Loucy (cell line): ENCODE measurements around the gene CLNK.

Experiments used
- H2AFZ ChIP-seq: fragments of 200-600 bp; sonication (generic); 2 replicates; pipeline ENCODE4 v1.6.0; 2016; ENCODE audit warnings: antibody characterized with exemption, mild to moderate bottlenecking, low read length, moderate library complexity
- H3F3A ChIP-seq: fragments of 200-600 bp; 2 replicates; pipeline ENCODE4 v1.6.0; 2016; ENCODE audit warnings: antibody characterized with exemption, low read depth, mild to moderate bottlenecking
- H3K27me3 ChIP-seq: fragments of 200-600 bp; sonication (generic); 2 replicates; pipeline ENCODE4 v1.6.1; 2014; ENCODE audit warnings: low read length, mild to moderate bottlenecking; ENCODE audit not compliant: insufficient read depth, poor library complexity, severe bottlenecking
- H3K36me3 ChIP-seq: fragments of 200-600 bp; sonication (generic); 2 replicates; pipeline ENCODE4 v1.6.1; 2016; ENCODE audit warnings: low read length; ENCODE audit not compliant: insufficient read depth
- H3K4me1 ChIP-seq: fragments of 200-600 bp; sonication (generic); 2 replicates; pipeline ENCODE4 v1.5.1; 2014; ENCODE audit warnings: low read length, mild to moderate bottlenecking; ENCODE audit not compliant: insufficient read depth, poor library complexity, severe bottlenecking
- H3K4me2 ChIP-seq: fragments of 200-600 bp; sonication (generic); 2 replicates; pipeline ENCODE4 v1.6.0; 2014; ENCODE audit warnings: antibody characterized with exemption, low read length, low read depth, mild to moderate bottlenecking; ENCODE audit not compliant: poor library complexity, severe bottlenecking
- H3K4me3 ChIP-seq: fragments of 200-600 bp; sonication (generic); 2 replicates; pipeline ENCODE4 v1.5.1; 2014; ENCODE audit warnings: low read length, mild to moderate bottlenecking, mixed read lengths; ENCODE audit not compliant: poor library complexity, severe bottlenecking
- H3K79me2 ChIP-seq: fragments of 200-600 bp; sonication (generic); 2 replicates; pipeline ENCODE4 v1.6.1; 2014; ENCODE audit warnings: low read length; ENCODE audit not compliant: insufficient read depth
- H3K9ac ChIP-seq: fragments of 200-600 bp; sonication (generic); 2 replicates; pipeline ENCODE4 v1.6.0; 2014; ENCODE audit warnings: mild to moderate bottlenecking, low read depth, low read length, moderate library complexity; ENCODE audit not compliant: poor library complexity, severe bottlenecking
- H3K9me2 ChIP-seq: fragments of 200-600 bp; sonication (generic); replicated peaks from 2 replicates; pipeline ENCODE4 v1.6.1; 2016; ENCODE audit warnings: low read depth, low read length, mixed read lengths
- H3K9me3 ChIP-seq: fragments of 200-600 bp; sonication (generic); 2 replicates; pipeline ENCODE4 v1.6.1; 2014; ENCODE audit warnings: mild to moderate bottlenecking, antibody characterized with exemption, low read length, low read depth; ENCODE audit not compliant: insufficient read depth
- H4K20me1 ChIP-seq: fragments of 200-600 bp; sonication (generic); 2 replicates; pipeline ENCODE4 v1.6.0; 2014; ENCODE audit warnings: antibody characterized with exemption, low read length, mild to moderate bottlenecking; ENCODE audit not compliant: insufficient read depth, poor library complexity, severe bottlenecking
- CTCF ChIP-seq: fragments of 200-600 bp; sonication (generic); conservative IDR thresholded peaks from 2 replicates; pipeline ENCODE4 v1.5.1; 2014; ENCODE audit warnings: mild to moderate bottlenecking, antibody characterized with exemption, low read length
- EZH2phosphoT487 ChIP-seq: fragments of 200-600 bp; IDR thresholded peaks from 2 replicates; pipeline ENCODE4 v1.6.1; 2018; ENCODE audit warnings: antibody characterized with exemption, mild to moderate bottlenecking, moderate library complexity, borderline replicate concordance

The CLNK gene

GRCh38 chr4:10454726-10455125 is 229.8 kb downstream of the CLNK start:
- H3K4me1 ChIP-seq = peaks cover 30% of the 10 kb centered on the region
- H3F3A ChIP-seq = no peaks in the 10 kb centered on the region
- H3K36me3 ChIP-seq = peaks cover 6% of the 10 kb centered on the region; the same call in 1 of the 2 replicates
- peak overlapping the region; percentile 86 for H3K4me3 ChIP-seq
- H3K9me2 ChIP-seq = no peaks in the 10 kb centered on the region
- H3K9me3 ChIP-seq = no peaks in the 10 kb centered on the region
- no peak overlapping the region for H2AFZ ChIP-seq
- H3K4me2 ChIP-seq = peak overlapping the region; percentile 96
- H3K79me2 ChIP-seq = peaks cover 29% of the 10 kb centered on the region
- no peak for TF ChIP-seq CTCF
- TF ChIP-seq EZH2phosphoT487 = no peak
- no peak overlapping the region for H3K9ac ChIP-seq
- H3K27me3 ChIP-seq = no peaks in the 10 kb centered on the region
- peaks cover 14% of the 10 kb centered on the region for H4K20me1 ChIP-seq

DNA sequence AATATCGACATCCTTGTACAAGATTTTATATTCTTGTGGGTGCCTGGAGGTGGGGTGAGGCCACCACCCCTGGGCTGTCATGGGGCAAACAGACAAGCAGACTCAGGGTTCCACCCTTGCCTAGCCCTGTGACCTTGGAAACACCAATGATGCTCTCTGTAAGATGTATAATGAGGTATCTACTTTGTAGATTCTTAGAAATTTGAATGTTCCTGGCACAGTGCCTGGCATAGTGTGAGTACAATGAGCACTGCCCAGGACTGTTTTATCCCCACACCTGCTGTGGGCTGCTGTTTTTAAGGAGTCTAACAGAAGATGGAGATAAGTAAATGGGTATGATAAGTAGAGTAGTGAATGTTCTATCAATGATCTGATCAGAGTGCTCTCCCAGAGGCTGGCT is 230.4 kb downstream of the CLNK start:
- no peaks in the 10 kb centered on the region for H3F3A ChIP-seq
- no peaks in the 10 kb centered on the region for H3K27me3 ChIP-seq
- H3K4me1 ChIP-seq = peaks cover 30% of the 10 kb centered on the region
- H3K9me2 ChIP-seq = no peaks in the 10 kb centered on the region
- H4K20me1 ChIP-seq = peaks cover 14% of the 10 kb centered on the region
- H3K9me3 ChIP-seq = no peaks in the 10 kb centered on the region
- no peak overlapping the region for H2AFZ ChIP-seq
- peak overlapping the region; percentile 96 for H3K4me2 ChIP-seq
- H3K79me2 ChIP-seq = peaks cover 29% of the 10 kb centered on the region
- peaks cover 6% of the 10 kb centered on the region; the same call in 1 of the 2 replicates for H3K36me3 ChIP-seq
- no peak for TF ChIP-seq EZH2phosphoT487
- TF ChIP-seq CTCF = no peak
- H3K4me3 ChIP-seq = no peak overlapping the region
- no peak overlapping the region for H3K9ac ChIP-seq

DNA sequence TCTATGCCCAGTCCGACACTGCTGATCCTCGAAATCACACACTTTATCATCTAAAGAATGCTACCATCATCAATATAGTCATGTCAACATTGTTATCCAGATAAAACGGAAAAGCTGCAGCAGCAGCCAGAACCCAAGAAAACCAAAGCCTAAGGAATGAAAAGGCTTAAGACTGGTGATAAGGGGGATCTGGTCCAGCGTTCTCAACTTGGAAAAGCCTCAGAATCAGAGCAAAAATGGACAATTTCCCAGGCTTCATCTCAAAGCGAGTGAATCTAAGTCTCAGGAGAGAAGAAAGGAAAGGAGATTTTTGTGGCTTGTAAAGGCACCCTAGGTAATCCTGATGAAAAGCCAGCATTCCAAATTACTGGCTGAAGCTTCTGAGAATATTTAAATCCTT is 235.6 kb downstream of the CLNK start:
- Histone ChIP-seq H3K9ac (no peak overlapping the region), H3K79me2 (peaks cover 2% of the 10 kb centered on the region; the same call in 1 of the 2 replicates), H3F3A (no peaks in the 10 kb centered on the region), H4K20me1 (no peaks in the 10 kb centered on the region), H3K4me3 (no peak overlapping the region), H3K36me3 (peaks cover 24% of the 10 kb centered on the region; the same call in 1 of the 2 replicates), H3K27me3 (no peaks in the 10 kb centered on the region), H3K9me2 (no peaks in the 10 kb centered on the region), H3K9me3 (no peaks in the 10 kb centered on the region), H3K4me2 (no peak overlapping the region), H2AFZ (no peak overlapping the region), H3K4me1 (peaks cover 6% of the 10 kb centered on the region)
- TF ChIP-seq CTCF = no peak
- TF ChIP-seq EZH2phosphoT487 = no peak
